ENCODE results near the gene PTPRN2.

The PTPRN2 gene

GRCh38 chr7:158584407-158584806 is 3.2 kb downstream of the PTPRN2 start:
- TF ChIP-seq CTCF (conservative IDR thresholded peaks at IDR 0.05; ENCODE audit: low read length), result no peak

DNA sequence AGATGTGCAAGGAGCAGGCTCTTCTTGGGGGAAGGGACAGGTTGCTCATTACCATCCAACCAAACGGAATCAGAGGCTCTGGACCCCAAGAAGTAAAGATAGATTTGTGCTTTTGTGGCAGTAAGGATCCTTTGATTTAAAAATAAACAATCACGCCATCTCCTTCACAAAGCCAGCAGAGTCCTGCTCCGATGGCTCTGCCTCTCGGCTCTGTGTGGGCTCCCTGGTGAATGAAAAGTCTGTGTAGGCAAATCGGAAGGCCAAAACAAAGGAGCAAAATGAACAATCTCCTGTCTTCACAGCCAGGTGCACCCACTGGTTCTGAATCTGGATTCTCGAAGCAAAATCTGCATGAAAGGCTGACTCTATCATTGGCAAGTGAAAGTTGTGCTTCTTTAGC is 3.8 kb downstream of the PTPRN2 start:
- no peak for TF ChIP-seq CTCF (conservative IDR thresholded peaks at IDR 0.05; ENCODE audit: low read length)

More at GRCh38 chr7:158584407-158584806, 3.2 kb downstream of the PTPRN2 start:
- no peak overlapping the region for H3K4me3 ChIP-seq (ENCODE audit: low read length)
- no peak for DNase-seq (ENCODE audit: low read depth)

DNA sequence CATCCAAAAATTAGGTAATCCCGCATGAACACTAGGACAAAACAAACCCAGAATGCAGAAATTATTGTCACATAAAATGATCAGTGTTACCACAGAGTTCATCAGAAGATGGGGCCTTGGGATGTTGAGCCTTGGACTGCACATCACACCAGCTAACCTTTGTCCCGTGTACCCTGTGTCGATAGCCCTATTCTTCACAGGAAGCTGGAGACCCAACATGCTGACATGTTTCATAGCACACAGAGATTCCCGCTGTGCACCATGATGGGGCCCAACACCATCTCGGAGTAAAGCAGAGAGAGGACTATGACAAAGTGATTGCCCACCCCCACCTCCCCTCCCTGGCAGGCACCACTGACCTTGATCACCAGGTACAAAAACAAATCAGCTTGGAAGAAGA is 4.5 kb downstream of the PTPRN2 start:
- no peak for DNase-seq (ENCODE audit: low read depth)
- H3K4me3 ChIP-seq (ENCODE audit: low read length), result no peak overlapping the region
- no peak for TF ChIP-seq CTCF (conservative IDR thresholded peaks at IDR 0.05; ENCODE audit: low read length)

More for the DNA sequence above, 3.8 kb downstream of the PTPRN2 start:
- DNase-seq (ENCODE audit: low read depth), result no peak
- H3K4me3 ChIP-seq (ENCODE audit: low read length), result no peak overlapping the region

GRCh38 chr7:158582089-158582456 is 5.5 kb downstream of the PTPRN2 start:
- TF ChIP-seq CTCF (conservative IDR thresholded peaks at IDR 0.05; ENCODE audit: low read length), result no peak
- no peak for DNase-seq (ENCODE audit: low read depth)
- no peak overlapping the region for H3K4me3 ChIP-seq (ENCODE audit: low read length)

GRCh38 chr7:158581440-158582088 is 6.1 kb downstream of the PTPRN2 start:
- H3K4me3 ChIP-seq (ENCODE audit: low read length), result no peak overlapping the region
- DNase-seq (ENCODE audit: low read depth), result no peak
- no peak for TF ChIP-seq CTCF (conservative IDR thresholded peaks at IDR 0.05; ENCODE audit: low read length)

DNA sequence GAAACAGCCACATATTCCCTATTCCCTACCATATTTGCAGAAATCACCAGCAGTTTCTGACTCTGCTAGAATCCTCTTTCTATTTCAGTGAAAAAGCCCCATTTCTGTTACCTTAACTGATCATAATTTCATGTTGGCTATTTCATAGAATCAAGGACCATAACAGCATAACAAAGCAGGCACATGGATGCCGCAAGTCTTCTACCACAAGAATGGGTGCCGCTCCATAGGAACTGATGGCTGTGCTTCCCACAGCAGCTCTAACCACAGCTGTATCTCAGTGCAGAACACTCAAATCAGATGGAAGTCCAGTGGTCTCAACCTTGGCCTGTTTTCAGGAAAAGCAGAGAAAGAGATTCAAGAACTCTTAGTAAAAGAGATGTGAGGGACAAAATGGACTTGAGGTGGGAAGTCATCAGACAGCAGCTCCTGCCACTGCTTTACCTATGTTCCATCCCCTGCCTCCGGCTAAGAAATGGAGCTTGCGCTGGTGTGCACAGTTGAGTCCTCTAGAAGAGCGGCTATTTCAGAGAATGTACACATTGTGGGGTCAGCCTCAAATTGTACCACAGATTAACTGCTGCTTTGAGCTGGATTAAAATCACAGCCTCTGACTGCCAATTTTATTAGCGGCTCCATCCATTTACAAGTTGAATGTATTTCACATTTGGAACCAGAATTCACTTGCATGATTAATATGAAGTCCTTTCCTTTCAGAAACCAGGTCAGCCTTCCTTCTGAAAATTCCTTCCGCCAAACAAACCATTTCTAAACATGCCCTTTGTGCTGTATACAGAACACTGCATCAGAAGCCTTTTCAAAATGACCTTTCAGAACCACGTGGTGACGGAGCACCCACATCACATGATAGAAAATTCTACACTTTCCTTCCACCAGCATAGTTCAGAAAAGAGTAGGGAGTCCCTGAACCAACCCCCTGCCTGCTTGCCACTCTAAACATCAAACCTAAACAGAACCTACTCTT is 7.7 kb downstream of the PTPRN2 start:
- no peak overlapping the region for H3K4me3 ChIP-seq (ENCODE audit: low read length)
- no peak for DNase-seq (ENCODE audit: low read depth)
- no peak for TF ChIP-seq CTCF (conservative IDR thresholded peaks at IDR 0.05; ENCODE audit: low read length)

Data from AG10803 (cell line).